ENCODE data around the gene TXNRD1.

Gene TXNRD1

DNA sequence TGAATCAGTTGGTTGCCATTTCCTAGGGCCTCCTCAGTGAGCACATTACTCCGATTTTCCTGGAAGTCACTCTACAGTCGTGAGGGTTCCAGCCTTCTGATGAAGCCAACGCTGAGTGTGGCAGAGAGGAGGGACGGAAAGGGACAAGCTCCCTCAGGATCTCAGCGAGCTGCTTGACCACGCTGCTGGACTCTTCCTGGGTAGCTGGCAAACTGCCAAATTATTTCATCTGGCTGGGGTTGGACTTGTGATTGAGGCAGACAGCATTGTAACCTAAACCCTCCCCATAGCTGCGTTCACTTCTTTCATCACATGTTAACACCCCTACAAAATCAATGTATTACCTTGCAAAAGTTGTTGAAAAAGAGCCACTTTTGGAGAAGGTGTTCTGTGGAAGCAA lies 171.6 kb downstream of the TXNRD1 start (continued):
- TF ChIP-seq, protein P1, sequence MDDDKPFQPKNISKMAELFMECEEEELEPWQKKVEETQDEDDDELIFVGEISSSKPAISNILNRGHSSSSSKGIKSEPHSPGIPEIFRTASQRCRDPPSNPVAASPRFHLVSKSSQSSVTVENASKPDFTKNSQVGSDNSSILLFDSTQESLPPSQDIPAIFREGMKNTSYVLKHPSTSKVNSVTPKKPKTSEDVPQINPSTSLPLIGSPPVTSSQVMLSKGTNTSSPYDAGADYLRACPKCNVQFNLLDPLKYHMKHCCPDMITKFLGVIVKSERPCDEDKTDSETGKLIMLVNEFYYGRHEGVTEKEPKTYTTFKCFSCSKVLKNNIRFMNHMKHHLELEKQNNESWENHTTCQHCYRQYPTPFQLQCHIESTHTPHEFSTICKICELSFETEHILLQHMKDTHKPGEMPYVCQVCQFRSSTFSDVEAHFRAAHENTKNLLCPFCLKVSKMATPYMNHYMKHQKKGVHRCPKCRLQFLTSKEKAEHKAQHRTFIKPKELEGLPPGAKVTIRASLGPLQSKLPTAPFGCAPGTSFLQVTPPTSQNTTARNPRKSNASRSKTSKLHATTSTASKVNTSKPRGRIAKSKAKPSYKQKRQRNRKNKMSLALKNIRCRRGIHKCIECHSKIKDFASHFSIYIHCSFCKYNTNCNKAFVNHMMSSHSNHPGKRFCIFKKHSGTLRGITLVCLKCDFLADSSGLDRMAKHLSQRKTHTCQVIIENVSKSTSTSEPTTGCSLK (tag by site-specific recombination; IDR thresholded peaks at IDR 0.05): no peak
- peak; percentile 65; the same call in 1 of the 2 replicates for TF ChIP-seq ZNF37A (tag by site-specific recombination; IDR thresholded peaks at IDR 0.05)
- TF ChIP-seq YY1 (tag by site-specific recombination; IDR thresholded peaks at IDR 0.05): no peak
- TF ChIP-seq WT1 (tag by site-specific recombination; IDR thresholded peaks at IDR 0.05): no peak
- peak; percentile 63; the same call in 1 of the 2 replicates for TF ChIP-seq ZNF311 (tag by site-specific recombination; IDR thresholded peaks at IDR 0.05; ENCODE audit: borderline replicate concordance)
- TF ChIP-seq ZIC2 (tag by site-specific recombination; IDR thresholded peaks at IDR 0.05): peak; percentile 74
- TF ChIP-seq ZNF670 (tag by site-specific recombination; IDR thresholded peaks at IDR 0.05; ENCODE audit: low read depth): no peak
- TF ChIP-seq ZNF473 (tag by site-specific recombination; IDR thresholded peaks at IDR 0.05): no peak
- TF ChIP-seq, protein P2, sequence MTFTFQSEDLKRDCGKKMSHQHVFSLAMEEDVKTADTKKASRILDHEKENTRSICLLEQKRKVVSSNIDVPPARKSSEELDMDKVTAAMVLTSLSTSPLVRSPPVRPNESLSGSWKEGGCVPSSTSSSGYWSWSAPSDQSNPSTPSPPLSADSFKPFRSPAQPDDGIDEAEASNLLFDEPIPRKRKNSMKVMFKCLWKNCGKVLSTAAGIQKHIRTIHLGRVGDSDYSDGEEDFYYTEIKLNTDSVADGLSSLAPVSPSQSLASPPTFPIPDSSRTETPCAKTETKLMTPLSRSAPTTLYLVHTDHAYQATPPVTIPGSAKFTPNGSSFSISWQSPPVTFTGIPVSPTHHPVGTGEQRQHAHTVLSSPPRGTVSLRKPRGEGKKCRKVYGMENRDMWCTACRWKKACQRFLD (tag by site-specific recombination; IDR thresholded peaks at IDR 0.05): no peak
- no peak for TF ChIP-seq ZFP3 (tag by site-specific recombination; IDR thresholded peaks at IDR 0.05; ENCODE audit: low read depth)
- TF ChIP-seq ZNF677 (tag by site-specific recombination; IDR thresholded peaks at IDR 0.05): no peak
- 0 out of 2 replicates have a peak, but pooled peaks have one; percentile 15 for TF ChIP-seq KLF16 (tag by site-specific recombination; IDR thresholded peaks at IDR 0.05)
- TF ChIP-seq ZNF624 (tag by site-specific recombination; IDR thresholded peaks at IDR 0.05): 0 out of 2 replicates have a peak, but pooled peaks have one; percentile 63
- no peak for TF ChIP-seq ZNF391 (tag by site-specific recombination; IDR thresholded peaks at IDR 0.05; ENCODE audit: borderline replicate concordance, low read depth)
- TF ChIP-seq ZNF777 (tag by site-specific recombination; IDR thresholded peaks at IDR 0.05; ENCODE audit: borderline replicate concordance): no peak
- TF ChIP-seq ZSCAN30 (tag by site-specific recombination; IDR thresholded peaks at IDR 0.05): no peak
- TF ChIP-seq REPIN1 (tag by site-specific recombination; IDR thresholded peaks at IDR 0.05; ENCODE audit: low read depth): no peak
- no peak for TF ChIP-seq ZNF610 (tag by site-specific recombination; IDR thresholded peaks at IDR 0.05; ENCODE audit: borderline replicate concordance)
- TF ChIP-seq, protein P3, sequence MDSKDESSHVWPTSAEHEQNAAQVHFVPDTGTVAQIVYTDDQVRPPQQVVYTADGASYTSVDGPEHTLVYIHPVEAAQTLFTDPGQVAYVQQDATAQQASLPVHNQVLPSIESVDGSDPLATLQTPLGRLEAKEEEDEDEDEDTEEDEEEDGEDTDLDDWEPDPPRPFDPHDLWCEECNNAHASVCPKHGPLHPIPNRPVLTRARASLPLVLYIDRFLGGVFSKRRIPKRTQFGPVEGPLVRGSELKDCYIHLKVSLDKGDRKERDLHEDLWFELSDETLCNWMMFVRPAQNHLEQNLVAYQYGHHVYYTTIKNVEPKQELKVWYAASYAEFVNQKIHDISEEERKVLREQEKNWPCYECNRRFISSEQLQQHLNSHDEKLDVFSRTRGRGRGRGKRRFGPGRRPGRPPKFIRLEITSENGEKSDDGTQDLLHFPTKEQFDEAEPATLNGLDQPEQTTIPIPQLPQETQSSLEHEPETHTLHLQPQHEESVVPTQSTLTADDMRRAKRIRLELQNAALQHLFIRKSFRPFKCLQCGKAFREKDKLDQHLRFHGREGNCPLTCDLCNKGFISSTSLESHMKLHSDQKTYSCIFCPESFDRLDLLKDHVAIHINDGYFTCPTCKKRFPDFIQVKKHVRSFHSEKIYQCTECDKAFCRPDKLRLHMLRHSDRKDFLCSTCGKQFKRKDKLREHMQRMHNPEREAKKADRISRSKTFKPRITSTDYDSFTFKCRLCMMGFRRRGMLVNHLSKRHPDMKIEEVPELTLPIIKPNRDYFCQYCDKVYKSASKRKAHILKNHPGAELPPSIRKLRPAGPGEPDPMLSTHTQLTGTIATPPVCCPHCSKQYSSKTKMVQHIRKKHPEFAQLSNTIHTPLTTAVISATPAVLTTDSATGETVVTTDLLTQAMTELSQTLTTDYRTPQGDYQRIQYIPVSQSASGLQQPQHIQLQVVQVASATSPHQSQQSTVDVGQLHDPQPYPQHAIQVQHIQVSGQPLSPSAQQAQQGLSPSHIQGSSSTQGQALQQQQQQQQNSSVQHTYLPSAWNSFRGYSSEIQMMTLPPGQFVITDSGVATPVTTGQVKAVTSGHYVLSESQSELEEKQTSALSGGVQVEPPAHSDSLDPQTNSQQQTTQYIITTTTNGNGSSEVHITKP (tag by site-specific recombination; IDR thresholded peaks at IDR 0.05): 0 out of 2 replicates have a peak, but pooled peaks have one; percentile 29
- TF ChIP-seq ZNF114 (tag by site-specific recombination; IDR thresholded peaks at IDR 0.05): no peak
- TF ChIP-seq TRIM28 (IDR thresholded peaks at IDR 0.05; ENCODE audit: borderline replicate concordance, low read length): no peak
- TF ChIP-seq ZFHX2 (tag by site-specific recombination; conservative IDR thresholded peaks at IDR 0.05): no peak
- TF ChIP-seq ZNF394 (tag by site-specific recombination; IDR thresholded peaks at IDR 0.05; ENCODE audit: borderline replicate concordance): no peak
- TF ChIP-seq ZNF239 (tag by site-specific recombination; IDR thresholded peaks at IDR 0.05): no peak
- TF ChIP-seq ZNF354C (tag by site-specific recombination; IDR thresholded peaks at IDR 0.05; ENCODE audit: borderline replicate concordance, low read depth): no peak
- no peak for TF ChIP-seq ZBTB48 (tag by site-specific recombination; IDR thresholded peaks at IDR 0.05)
- TF ChIP-seq BCL11A (tag by site-specific recombination; IDR thresholded peaks at IDR 0.05; ENCODE audit: low read depth): no peak
- TF ChIP-seq ZNF626 (tag by site-specific recombination; IDR thresholded peaks at IDR 0.05): no peak
- TF ChIP-seq ZNF146 (tag by site-specific recombination; IDR thresholded peaks at IDR 0.05): no peak
- TF ChIP-seq, protein P4, sequence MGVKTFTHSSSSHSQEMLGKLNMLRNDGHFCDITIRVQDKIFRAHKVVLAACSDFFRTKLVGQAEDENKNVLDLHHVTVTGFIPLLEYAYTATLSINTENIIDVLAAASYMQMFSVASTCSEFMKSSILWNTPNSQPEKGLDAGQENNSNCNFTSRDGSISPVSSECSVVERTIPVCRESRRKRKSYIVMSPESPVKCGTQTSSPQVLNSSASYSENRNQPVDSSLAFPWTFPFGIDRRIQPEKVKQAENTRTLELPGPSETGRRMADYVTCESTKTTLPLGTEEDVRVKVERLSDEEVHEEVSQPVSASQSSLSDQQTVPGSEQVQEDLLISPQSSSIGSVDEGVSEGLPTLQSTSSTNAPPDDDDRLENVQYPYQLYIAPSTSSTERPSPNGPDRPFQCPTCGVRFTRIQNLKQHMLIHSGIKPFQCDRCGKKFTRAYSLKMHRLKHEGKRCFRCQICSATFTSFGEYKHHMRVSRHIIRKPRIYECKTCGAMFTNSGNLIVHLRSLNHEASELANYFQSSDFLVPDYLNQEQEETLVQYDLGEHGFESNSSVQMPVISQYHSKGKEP (tag by site-specific recombination; IDR thresholded peaks at IDR 0.05): peak; percentile 70
- no peak for TF ChIP-seq ZNF629 (tag by site-specific recombination; IDR thresholded peaks at IDR 0.05)
- peak; percentile 55 for TF ChIP-seq KLF10 (tag by site-specific recombination; IDR thresholded peaks at IDR 0.05)
